Endothelial cell of umbilical vein (primary cell): Measurements from ENCODE around the gene CUX1. TPM values are rescaled to one million over a fixed set of nuclear protein-coding genes. Genes with fewer than 3 reads are reported as not detected.
"Not testable (repeated sequence)": the region's sequence is repeated elsewhere in the genome, so short reads cannot be mapped to it uniquely, and the experiment has no call there.

Experiments used
- BruUV-seq: library from RNA; stranded (reverse); fragments of 400-500 nt; replicated peaks from 2 replicates; lab custom pipeline; 2021; lab: Mats Ljungman, UMichigan
- CTCF ChIA-PET: fragments of 300-600, 350-600 bp; sonication (Branson Sonifier 250); formaldehyde crosslinking; loops from one replicate; lab custom pipeline; 2021; ENCODE audit warnings: antibody characterized with exemption, inconsistent platforms; lab: Charles Lee
- POLR2A ChIA-PET: fragments of 300-600, 350-600 bp; sonication (Branson Sonifier 250); formaldehyde crosslinking; loops from one replicate; lab custom pipeline; 2021; ENCODE audit warnings: antibody characterized with exemption, inconsistent platforms; lab: Charles Lee
- DNase-seq: peaks from one replicate; pipeline ENCODE4 v3.0.0-alpha.2; 2011; ENCODE audit warnings: low read depth, low spot score
- FAIRE-seq: peaks from 2 replicates; lab custom pipeline; 2011; peaks lifted over from hg19 to GRCh38; lab: Jason Lieb, UNC
- H2AFZ ChIP-seq: 2 replicates; pipeline ENCODE4 v1.6.0; 2012; ENCODE audit warnings: low read depth, low read length, control low read depth, inconsistent platforms
- H3K27ac ChIP-seq: 2 replicates; pipeline ENCODE4 v1.5.1; 2011; ENCODE audit warnings: low read depth, mild to moderate bottlenecking, control low read depth, low read length, moderate library complexity; ENCODE audit not compliant: insufficient read depth
- H3K27me3 ChIP-seq, 2 experiments: 2 replicates each; pipeline versions ENCODE4 v1.6.0 to v1.6.1; 2011; ENCODE audit warnings: low read length in 2 of 2, mixed read lengths in 1 of 2; ENCODE audit not compliant: control insufficient read depth in 2 of 2, insufficient read depth in 2 of 2
- H3K36me3 ChIP-seq, 2 experiments: 2 replicates in 1 of 2; 3 replicates in 1 of 2; pipeline ENCODE4 v1.5.1; 2011; ENCODE audit warnings: low read length in 2 of 2, mild to moderate bottlenecking in 1 of 2, moderate library complexity in 1 of 2; ENCODE audit not compliant: control insufficient read depth in 2 of 2, insufficient read depth in 2 of 2; ENCODE audit errors: extremely low read depth in 1 of 2
- H3K4me1 ChIP-seq: 3 replicates; pipeline ENCODE4 v1.5.1; 2011; ENCODE audit warnings: mild to moderate bottlenecking, low read length; ENCODE audit not compliant: control insufficient read depth, insufficient read depth; ENCODE audit errors: extremely low read depth
- H3K4me2 ChIP-seq: 2 replicates; pipeline ENCODE4 v1.6.1; 2011; ENCODE audit warnings: low read length, control low read depth, mixed read lengths; ENCODE audit not compliant: insufficient read depth
- H3K4me3 ChIP-seq, 3 experiments: fragments of 200-600 bp in 1 of 3; sonication (generic), shearing (Covaris generic) in 1 of 3; replicated peaks in 1 of 3; 2 replicates each; pipeline ENCODE4 v1.5.1; 2011 to 2016; ENCODE audit warnings: control low read depth in 3 of 3, low read length in 3 of 3, mild to moderate bottlenecking in 2 of 3, inconsistent platforms in 1 of 3, low read depth in 1 of 3, moderate library complexity in 1 of 3; ENCODE audit not compliant: insufficient read depth in 1 of 3
- H3K79me2 ChIP-seq: 2 replicates; pipeline ENCODE4 v1.6.0; 2012; ENCODE audit warnings: low read length, inconsistent platforms; ENCODE audit not compliant: control insufficient read depth, insufficient read depth
- H3K9ac ChIP-seq: replicated peaks from 2 replicates; pipeline ENCODE3; 2011; ENCODE audit warnings: low read length, control low read depth; ENCODE audit not compliant: insufficient read depth; ENCODE audit errors: extremely low read depth
- H3K9me1 ChIP-seq: replicated peaks from 3 replicates; pipeline ENCODE4 v1.6.0; 2011; ENCODE audit warnings: mild to moderate bottlenecking, low read length; ENCODE audit not compliant: control insufficient read depth, insufficient read depth; ENCODE audit errors: extremely low read depth
- H3K9me3 ChIP-seq: replicated peaks from 2 replicates; pipeline ENCODE4 v1.5.1; 2012; ENCODE audit warnings: low read length, inconsistent platforms; ENCODE audit not compliant: control insufficient read depth, insufficient read depth
- H4K20me1 ChIP-seq: replicated peaks from 2 replicates; pipeline ENCODE3; 2011; ENCODE audit warnings: mild to moderate bottlenecking, low read length; ENCODE audit not compliant: control insufficient read depth, insufficient read depth; ENCODE audit errors: extremely low read depth
- CTCF ChIP-seq, 2 donors: IDR thresholded peaks; 1 replicate in 1 of 2; 2 replicates in 1 of 2; pipeline ENCODE4 v1.5.1; 2011; ENCODE audit warnings: low read length in 2 of 2, mild to moderate bottlenecking in 2 of 2, moderate library complexity in 2 of 2, control low read depth in 1 of 2, inconsistent platforms in 1 of 2, low read depth in 1 of 2; ENCODE audit not compliant: insufficient read depth in 1 of 2; ENCODE audit errors: extremely low read depth in 1 of 2
- EZH2 ChIP-seq: IDR thresholded peaks from 2 replicates; pipeline ENCODE4 v1.6.1; 2012; ENCODE audit warnings: borderline replicate concordance, low read depth, mild to moderate bottlenecking, moderate library complexity, low read length, inconsistent platforms; ENCODE audit not compliant: severe bottlenecking
- FOS ChIP-seq: IDR thresholded peaks from 2 replicates; pipeline ENCODE4 v1.6.1; 2011; ENCODE audit warnings: mild to moderate bottlenecking, low read length, moderate library complexity, borderline replicate concordance; ENCODE audit not compliant: insufficient read depth
- GATA2 ChIP-seq: IDR thresholded peaks from 2 replicates; pipeline ENCODE4 v1.7.0; 2011; ENCODE audit warnings: low read depth, mild to moderate bottlenecking, moderate library complexity, mixed read lengths, low read length; ENCODE audit not compliant: insufficient read length, insufficient read depth
- JUN ChIP-seq: IDR thresholded peaks from 2 replicates; pipeline ENCODE4 v1.6.1; 2011; ENCODE audit warnings: borderline replicate concordance, low read depth; ENCODE audit not compliant: insufficient read length, insufficient read depth
- MAX ChIP-seq: IDR thresholded peaks from 2 replicates; pipeline ENCODE4 v1.6.1; 2011; ENCODE audit not compliant: insufficient read depth, insufficient read length
- MYC ChIP-seq: IDR thresholded peaks from one replicate; pipeline ENCODE4 v1.6.1; 2011; ENCODE audit warnings: mild to moderate bottlenecking, low read depth, low read length
- POLR2AphosphoS5 ChIP-seq: IDR thresholded peaks from 2 replicates; pipeline ENCODE4 v1.6.1; 2012; ENCODE audit warnings: low read depth, mild to moderate bottlenecking, control low read depth, low read length, moderate library complexity; ENCODE audit not compliant: insufficient read depth
- dilution Hi-C: fragments of 300-500 bp; cut with MboI; formaldehyde crosslinking; loops from one replicate; pipeline ENCODE4 v1.15.0; 2019; ENCODE audit warnings: low sequenced_read_pairs; ENCODE audit not compliant: extremely low pct_ligation_motif_present
- intact Hi-C: fragments of 100-400 bp; cut with micrococcal nuclease; formaldehyde crosslinking; loops from one replicate; pipeline ENCODE4 v1.10.0; 2022
- polyA plus RNA-seq, 4 experiments: library from polyadenylated mRNA; depleted of rRNA in 3 of 4; stranded (reverse) in 3 of 4; unstranded in 1 of 4; fragments of >200 nt; gene quantifications; 2 replicates each; pipeline versions ENCODE4 v1.2.1 to v1.2.3, GENCODE V29; 2011 to 2012; ENCODE audit warnings: missing spikeins in 1 of 4
- total RNA-seq: library from RNA; stranded (reverse); gene quantifications from 2 replicates; pipeline ENCODE4 v1.2.3, GENCODE V29; 2021

Gene CUX1
- total and polyA plus RNA-seq, 2 donors (not counting 3 experiments of a cell fraction or from before 2014, with no cell fraction given), result 13.8 to 49.8 TPM

GRCh38 chr7:101848208-101848951 is 31.0 kb downstream of the CUX1 start:
- no TSS peak for BruUV-seq
- Histone ChIP-seq H4K20me1 (no peaks in the 10 kb centered on the region), H3K27me3 (no peaks in the 10 kb centered on the region), H3K36me3 (no peaks in the 10 kb centered on the region), H3K27ac (no peak overlapping the region), H3K4me3 (no peak overlapping the region), H3K9me1 (no peaks in the 10 kb centered on the region), H3K9me3 (peaks cover 5% of the 10 kb centered on the region), H2AFZ (no peak overlapping the region), H3K4me1 (no peaks in the 10 kb centered on the region), H3K79me2 (peaks cover 20% of the 10 kb centered on the region), H3K9ac (no peak overlapping the region), H3K4me2 (no peak overlapping the region)
- DNase-seq (no peak), FAIRE-seq (no peak)
- POLR2A ChIA-PET, result interaction anchor here (0.6 kb wide), 1 partner anchor 26 kb away, joined by 3 read pairs; no protein-coding TSS in a partner anchor
- no peak for TF ChIP-seq POLR2AphosphoS5
- TF ChIP-seq MAX, result no peak
- no peak for TF ChIP-seq MYC
- no peak for TF ChIP-seq FOS
- no peak for TF ChIP-seq CTCF (IDR thresholded peaks at IDR 0.05; ENCODE audit: extremely low read depth in 1 of 2, insufficient read depth in 1 of 2, low read depth in 1 of 2, low read length in 2 of 2)
- no peak for TF ChIP-seq JUN
- TF ChIP-seq EZH2, result no peak
- TF ChIP-seq GATA2, result no peak
- dilution Hi-C loops (no loop called here), intact Hi-C loops (no loop called here)
- CTCF ChIA-PET, result no interaction called here

GRCh38 chr7:101849314-101849713 is 31.9 kb downstream of the CUX1 start:
- H3K27ac ChIP-seq, POLR2A ChIA-PET, H3K36me3 ChIP-seq, H4K20me1 ChIP-seq, CTCF ChIA-PET, H3K4me3 ChIP-seq, H3K4me2 ChIP-seq, dilution Hi-C loops, DNase-seq, H3K4me1 ChIP-seq, FAIRE-seq, H2AFZ ChIP-seq, H3K27me3 ChIP-seq, H3K9ac ChIP-seq, BruUV-seq, H3K9me1 ChIP-seq, H3K9me3 ChIP-seq, intact Hi-C loops: not testable (repeated sequence)
- peaks cover 19% of the 10 kb centered on the region for H3K79me2 ChIP-seq
